Parathyroid adenoma (tissue), 2 donors: ENCODE measurements around the gene ZGRF1.
"Not testable (repeated sequence)": the region's sequence is repeated elsewhere in the genome, so short reads cannot be mapped to it uniquely, and the experiment has no call there.

Source experiments
- H2AFZ ChIP-seq: fragments of 300-600 bp; sonication (generic); one replicate; pipeline ENCODE4 v1.7.0; 2017; ENCODE audit warnings: antibody characterized with exemption, mild to moderate bottlenecking
- H3K27ac ChIP-seq: fragments of 300-600 bp; sonication (generic); one replicate; pipeline ENCODE4 v1.7.0; 2017
- H3K27me3 ChIP-seq: fragments of 300-600 bp; sonication (generic); one replicate; pipeline ENCODE4 v1.7.0; 2017; ENCODE audit warnings: low read length; ENCODE audit not compliant: control insufficient read depth, insufficient read depth
- H3K36me3 ChIP-seq: fragments of 300-600 bp; sonication (generic); one replicate; pipeline ENCODE4 v1.7.0; 2017; ENCODE audit warnings: low read length; ENCODE audit not compliant: control insufficient read depth, insufficient read depth
- H3K4me1 ChIP-seq: fragments of 300-600 bp; sonication (generic); one replicate; pipeline ENCODE4 v1.7.0; 2017; ENCODE audit warnings: control low read depth
- H3K4me2 ChIP-seq: fragments of 300-600 bp; sonication (generic); one replicate; pipeline ENCODE4 v1.7.0; 2017; ENCODE audit warnings: low read length
- H3K4me3 ChIP-seq: fragments of 300-600 bp; sonication (generic); one replicate; pipeline ENCODE4 v1.7.0; 2017; ENCODE audit warnings: low read depth, low read length
- H3K79me2 ChIP-seq: fragments of 300-600 bp; sonication (generic); one replicate; pipeline ENCODE4 v1.7.0; 2017; ENCODE audit warnings: control low read depth
- H3K9ac ChIP-seq: fragments of 300-600 bp; sonication (generic); one replicate; pipeline ENCODE4 v1.7.0; 2017; ENCODE audit warnings: mild to moderate bottlenecking
- H3K9me3 ChIP-seq: fragments of 300-600 bp; sonication (generic); one replicate; pipeline ENCODE4 v1.7.0; 2017; ENCODE audit warnings: low read length; ENCODE audit not compliant: control insufficient read depth
- CTCF ChIP-seq: fragments of 300-600 bp; sonication (generic); IDR thresholded peaks from one replicate; pipeline ENCODE4 v1.7.0; 2017; ENCODE audit warnings: antibody characterized with exemption, mild to moderate bottlenecking
- donor health status: primary hyperparathyroidism.

ZGRF1 gene

GRCh38 chr4:112509243-112510141 is 127.2 kb downstream of the ZGRF1 start:
- no peak overlapping the region for H3K9ac ChIP-seq
- H3K4me3 ChIP-seq = no peak overlapping the region
- no peaks in the 10 kb centered on the region for H3K4me1 ChIP-seq
- H3K9me3 ChIP-seq = no peaks in the 10 kb centered on the region
- H3K4me2 ChIP-seq = no peak overlapping the region
- no peak for TF ChIP-seq CTCF
- no peaks in the 10 kb centered on the region for H3K36me3 ChIP-seq
- H3K27me3 ChIP-seq = peaks cover 24% of the 10 kb centered on the region
- H3K79me2 ChIP-seq = no peaks in the 10 kb centered on the region
- H3K27ac ChIP-seq = no peak overlapping the region
- H2AFZ ChIP-seq = no peak overlapping the region

- Histone ChIP-seq H3K27ac (no peak overlapping the region), H3K4me3 (no peak overlapping the region), H3K9me3 (no peaks in the 10 kb centered on the region), H3K36me3 (no peaks in the 10 kb centered on the region), H2AFZ (no peak overlapping the region), H3K27me3 (peaks cover 21% of the 10 kb centered on the region), H3K4me2 (no peak overlapping the region), H3K79me2 (no peaks in the 10 kb centered on the region), H3K9ac (no peak overlapping the region), H3K4me1 (no peaks in the 10 kb centered on the region)
- no peak for TF ChIP-seq CTCF
These were observed 128.4 kb downstream of the ZGRF1 start for GRCh38 chr4:112508356-112508755.

GRCh38 chr4:112504807-112505206 is 131.9 kb downstream of the ZGRF1 start:
- Histone ChIP-seq H3K4me2 (no peak overlapping the region), H2AFZ (no peak overlapping the region), H3K27me3 (peaks cover 6% of the 10 kb centered on the region), H3K4me1 (no peaks in the 10 kb centered on the region), H3K9me3 (no peaks in the 10 kb centered on the region), H3K36me3 (no peaks in the 10 kb centered on the region), H3K9ac (no peak overlapping the region), H3K4me3 (no peak overlapping the region), H3K27ac (no peak overlapping the region), H3K79me2 (no peaks in the 10 kb centered on the region)
- no peak for TF ChIP-seq CTCF

- no peaks in the 10 kb centered on the region for H3K9me3 ChIP-seq
- no peaks in the 10 kb centered on the region for H3K36me3 ChIP-seq
- H3K4me3 ChIP-seq = no peak overlapping the region
- H3K27ac ChIP-seq = no peak overlapping the region
- no peak for TF ChIP-seq CTCF
- H3K4me1 ChIP-seq = no peaks in the 10 kb centered on the region
- H3K27me3 ChIP-seq = no peaks in the 10 kb centered on the region
- H3K9ac ChIP-seq = no peak overlapping the region
- no peaks in the 10 kb centered on the region for H3K79me2 ChIP-seq
- no peak overlapping the region for H2AFZ ChIP-seq
- no peak overlapping the region for H3K4me2 ChIP-seq
These were observed 133.8 kb downstream of the ZGRF1 start for GRCh38 chr4:112502871-112503270.

- no peaks in the 10 kb centered on the region for H3K27me3 ChIP-seq
These were observed 144.4 kb downstream of the ZGRF1 start for GRCh38 chr4:112492321-112492720.

GRCh38 chr4:112490808-112491207 is 145.9 kb downstream of the ZGRF1 start:
- H2AFZ ChIP-seq, H3K27ac ChIP-seq, H3K4me1 ChIP-seq, H3K27me3 ChIP-seq, H3K9ac ChIP-seq, H3K4me3 ChIP-seq, H3K4me2 ChIP-seq, H3K79me2 ChIP-seq, H3K36me3 ChIP-seq, H3K9me3 ChIP-seq: not testable (repeated sequence)

More at GRCh38 chr4:112492321-112492720, 144.4 kb downstream of the ZGRF1 start:
- Histone ChIP-seq H3K27ac (no peak overlapping the region), H3K4me1 (no peaks in the 10 kb centered on the region), H3K4me3 (no peak overlapping the region), H2AFZ (no peak overlapping the region), H3K4me2 (no peak overlapping the region), H3K9ac (no peak overlapping the region), H3K79me2 (no peaks in the 10 kb centered on the region), H3K36me3 (no peaks in the 10 kb centered on the region), H3K9me3 (no peaks in the 10 kb centered on the region)
- TF ChIP-seq CTCF = no peak
